ENCODE measurements around the gene KRTAP29-1.
A peak's percentile ranks its signal among the peaks of the same experiment; 100 is the strongest.

KRTAP29-1 gene

GRCh38 chr17:41327411-41328120, 24.9 kb upstream of the KRTAP29-1 start:
- DNase-seq (ENCODE audit: low read depth in 2 of 2): no peak

DNA sequence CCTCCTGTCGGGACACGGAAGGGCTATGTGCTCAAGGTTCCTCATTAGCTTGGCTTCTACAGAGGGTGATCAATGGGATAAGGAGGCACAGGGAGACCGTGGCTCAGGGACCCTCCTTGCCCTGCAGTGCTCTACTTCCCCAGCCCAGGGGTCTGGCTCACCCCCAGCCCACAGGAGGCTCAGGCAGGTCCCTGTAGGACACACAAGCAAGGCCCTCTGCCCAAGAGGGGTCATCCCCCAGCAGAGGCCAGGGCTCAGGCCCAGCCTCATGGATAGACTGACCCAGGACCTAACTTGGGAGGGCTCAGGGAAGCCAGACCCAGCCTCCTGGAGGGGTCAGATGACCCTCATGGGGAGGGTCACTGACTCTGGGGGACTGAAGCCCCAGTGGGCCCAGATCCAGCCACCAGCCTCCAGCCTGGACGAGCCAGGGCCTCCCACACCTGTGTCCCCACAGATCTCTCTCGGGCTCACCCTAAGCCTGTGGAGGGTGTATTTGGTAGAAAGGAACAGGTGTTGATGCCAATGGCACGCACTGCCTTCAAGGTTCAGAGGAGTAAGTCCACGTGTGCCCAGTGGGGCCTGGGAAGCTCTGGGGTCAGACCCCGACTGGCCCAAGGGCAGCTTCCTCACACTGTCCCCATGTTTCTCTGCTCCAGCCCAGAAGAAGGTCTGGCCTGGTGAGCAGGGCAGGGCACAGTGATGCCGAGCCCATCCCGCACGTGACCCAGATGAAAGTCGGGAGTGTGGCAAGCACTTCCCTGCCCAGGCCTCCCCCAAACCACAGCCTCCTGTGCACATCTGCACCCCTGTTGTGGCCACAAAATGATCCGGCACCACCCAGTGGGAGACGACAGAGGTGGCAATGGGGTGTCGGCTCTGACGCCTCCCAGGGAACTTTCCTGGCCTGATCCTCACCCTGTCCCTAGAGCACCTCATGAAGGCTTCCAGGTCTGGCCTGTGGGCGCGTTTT, 23.8 kb upstream of the KRTAP29-1 start:
- no peak for DNase-seq (ENCODE audit: low read depth in 2 of 2)

DNA sequence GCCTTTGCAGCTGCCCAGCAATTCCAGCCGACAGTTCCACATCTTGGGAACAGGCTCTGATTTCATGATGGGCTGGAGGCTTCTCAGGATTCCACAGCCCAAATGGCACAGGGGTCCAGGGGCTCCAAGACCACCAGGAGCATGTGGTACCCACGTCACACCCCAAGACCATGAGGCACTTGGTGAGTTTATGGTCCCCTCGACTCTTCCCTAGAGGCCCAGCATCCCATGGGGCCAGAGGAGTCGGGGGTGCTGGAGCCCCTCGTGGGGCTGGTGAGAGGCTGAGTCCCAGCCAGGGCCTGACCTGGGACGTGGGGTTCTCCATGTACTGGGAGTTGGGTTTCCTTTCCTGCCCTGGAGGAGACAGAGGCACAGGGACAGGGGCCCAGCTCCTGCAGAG, 23.0 kb upstream of the KRTAP29-1 start:
- no peak for DNase-seq (ENCODE audit: low read depth in 2 of 2)

GRCh38 chr17:41325126-41325525, 22.5 kb upstream of the KRTAP29-1 start:
- DNase-seq (ENCODE audit: low read depth in 2 of 2): no peak

DNA sequence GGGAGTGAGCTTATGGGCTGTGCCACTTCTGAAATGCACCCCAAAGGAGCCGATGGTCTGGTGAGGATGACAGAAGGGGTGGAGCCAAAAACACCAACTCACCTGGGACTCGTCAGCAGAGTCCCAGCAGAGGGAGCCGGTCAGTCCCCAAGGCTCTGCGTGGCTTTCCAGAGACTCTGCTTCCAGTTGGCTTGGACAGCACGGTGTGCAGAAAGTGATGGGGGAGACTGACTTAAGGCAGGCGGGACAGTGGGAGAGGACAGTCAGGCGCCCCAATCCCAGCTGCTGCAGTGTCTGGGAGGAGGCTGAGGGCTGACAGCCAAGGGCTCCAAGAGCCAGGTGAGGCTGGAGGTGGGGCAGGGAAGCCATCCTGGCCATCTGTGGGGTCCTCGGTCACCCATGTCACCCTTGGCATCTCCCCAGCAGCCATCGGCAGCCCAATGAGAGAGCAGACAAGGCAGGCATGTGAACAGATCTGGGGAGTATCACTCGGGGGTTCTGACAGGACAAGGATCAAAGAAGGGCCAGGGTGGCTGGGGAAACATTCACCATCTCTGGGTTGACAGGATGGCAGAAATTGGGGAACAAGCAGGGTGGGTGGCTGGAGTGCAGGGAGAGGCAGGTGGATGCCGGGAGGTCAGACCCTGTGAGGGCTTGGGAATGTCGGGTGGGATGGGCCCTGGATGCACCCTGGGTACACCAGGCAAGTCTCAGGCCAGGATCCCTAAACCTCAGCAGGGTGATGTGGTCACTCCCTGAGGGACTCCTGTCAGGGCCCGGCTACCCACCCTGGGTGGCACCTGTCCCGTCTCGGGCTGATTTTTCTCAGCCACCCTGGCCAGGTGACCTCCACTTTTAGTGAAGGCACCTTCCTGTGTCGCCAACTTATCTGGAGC, 21.8 kb upstream of the KRTAP29-1 start:
- no peak for DNase-seq (ENCODE audit: low read depth in 2 of 2)

DNA sequence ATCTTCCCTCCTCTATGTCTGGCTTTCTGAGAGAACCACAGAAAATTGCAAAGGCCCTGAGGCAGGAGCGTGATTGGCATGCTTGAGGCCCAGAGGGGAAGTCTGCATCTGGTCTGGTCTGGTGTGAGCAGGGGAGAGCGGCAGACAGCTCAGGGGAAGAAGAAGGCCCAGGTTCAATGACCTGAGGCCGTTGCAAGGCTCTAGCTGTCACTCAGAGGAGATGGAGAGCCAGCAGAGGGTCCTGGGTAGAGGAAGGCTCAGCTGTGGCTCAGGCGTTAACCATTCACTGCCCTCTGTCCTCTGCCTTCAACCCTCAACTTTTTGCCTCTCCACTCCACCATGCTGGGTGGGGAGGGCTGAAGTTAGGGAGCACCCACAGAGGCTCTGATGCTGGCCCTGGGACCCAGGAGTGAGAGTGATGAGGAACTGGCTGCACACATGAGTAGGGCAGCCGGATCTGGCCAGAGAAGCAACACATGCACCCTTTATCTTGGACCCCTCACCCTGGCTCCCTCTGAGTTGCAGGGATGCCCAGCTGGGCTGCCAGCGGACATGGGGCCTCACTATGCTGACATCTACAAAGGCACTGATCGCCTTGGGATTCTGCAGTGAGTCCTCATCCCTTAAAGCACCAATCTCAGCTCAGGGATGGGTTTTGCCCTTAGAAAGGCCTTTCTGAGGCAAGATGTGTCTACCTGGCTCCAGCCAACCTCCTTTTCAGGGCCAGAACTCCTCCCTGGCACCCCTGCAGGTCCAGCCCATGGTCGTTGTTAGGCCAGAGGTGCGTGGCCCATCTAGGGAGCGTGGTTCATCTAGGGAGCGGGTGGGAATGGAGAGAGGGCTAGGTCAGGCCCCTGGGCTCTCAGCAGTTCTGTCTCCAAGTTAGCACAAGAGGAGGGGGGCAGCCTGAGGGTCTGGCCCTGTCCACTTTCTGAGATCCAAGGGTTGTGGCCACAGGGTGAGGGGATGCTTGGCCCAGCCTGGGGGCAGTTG, 20.5 kb upstream of the KRTAP29-1 start:
- DNase-seq (ENCODE audit: low read depth in 2 of 2): no peak

- peak; percentile 63 to 66 for DNase-seq (ENCODE audit: low read depth in 2 of 2)
Measured at GRCh38 chr17:41322094-41322902, 19.6 kb upstream of the KRTAP29-1 start.

GRCh38 chr17:41318231-41318630, 15.6 kb upstream of the KRTAP29-1 start:
- DNase-seq (ENCODE audit: low read depth in 2 of 2): no peak

DNA sequence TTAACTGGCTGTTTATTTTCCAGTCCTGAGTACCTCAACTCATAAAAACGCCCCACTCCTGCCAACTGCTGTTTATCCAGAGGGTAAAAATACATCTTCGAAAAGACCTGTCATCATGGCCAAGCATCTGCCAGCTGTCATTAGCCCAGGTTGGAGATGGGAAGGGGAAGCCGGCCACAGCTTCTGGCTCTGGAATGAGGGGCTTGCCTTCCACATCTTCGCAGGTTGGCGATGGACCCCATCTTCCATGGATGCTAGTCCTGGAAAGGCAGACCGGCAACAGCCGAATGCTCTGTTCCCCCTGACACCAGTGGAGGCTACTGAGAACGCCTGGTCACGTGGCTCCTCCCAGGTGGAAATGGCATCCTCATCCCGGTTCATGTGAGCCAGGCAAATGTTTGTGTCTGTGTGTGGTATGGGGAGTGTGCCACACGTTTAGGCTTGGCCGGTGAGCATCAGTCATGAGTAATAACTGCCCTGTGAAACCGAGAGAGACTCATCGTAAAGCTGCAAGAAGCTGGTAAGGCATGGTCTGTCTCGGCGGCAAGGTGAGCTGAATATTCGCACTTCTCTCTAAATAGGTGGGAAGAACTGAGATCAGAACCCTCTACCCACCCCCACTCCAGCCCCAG, 13.3 kb upstream of the KRTAP29-1 start:
- no peak for DNase-seq (ENCODE audit: low read depth in 2 of 2)

DNA sequence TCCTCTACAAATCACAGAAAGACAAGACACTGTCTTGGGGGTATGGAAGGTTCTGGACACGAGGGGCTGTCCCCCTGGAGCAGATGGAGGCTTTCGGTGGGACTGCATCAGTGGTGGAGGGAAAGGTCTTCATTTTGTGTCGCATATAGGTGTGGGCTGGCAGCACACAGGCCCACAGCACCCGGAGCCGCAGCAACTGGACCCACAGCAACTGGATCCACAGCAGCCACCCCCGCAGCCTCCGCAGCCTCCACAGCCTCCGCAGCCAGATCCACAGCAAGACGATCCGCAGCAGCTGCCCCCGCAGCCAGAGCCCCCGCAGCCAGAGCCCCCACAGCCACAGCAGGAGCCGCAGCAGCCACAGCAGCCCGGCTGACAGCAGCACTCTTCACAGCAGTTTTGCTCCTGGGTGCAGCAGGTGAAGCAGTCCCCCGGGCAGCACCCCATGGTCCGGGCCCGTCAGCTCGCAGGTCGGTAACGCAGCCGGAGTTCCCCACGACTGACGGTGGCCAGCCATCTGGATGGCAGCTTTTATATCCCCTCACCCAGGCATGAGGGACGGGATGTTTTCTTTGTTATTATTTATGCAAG, 12.6 kb upstream of the KRTAP29-1 start, which contains the start of gene KRTAP17-1:
TSS of gene KRTAP17-1 (minus strand) at position 507 of the 591 bp plus-strand sequence. CDS start at position 447, 60 bp downstream.
- no peak for DNase-seq (ENCODE audit: low read depth in 2 of 2)

GRCh38 chr17:41311111-41311510, 8.5 kb upstream of the KRTAP29-1 start:
- no peak for DNase-seq (ENCODE audit: low read depth in 2 of 2)

- no peak for DNase-seq (ENCODE audit: low read depth in 2 of 2)
Measured at GRCh38 chr17:41308918-41309359, 6.3 kb upstream of the KRTAP29-1 start, which contains the start of gene KRTAP16-1. KRTAP16-1 (minus strand) TSS chr17:41309309; CDS start chr17:41309253, 56 bp downstream.

- DNase-seq (ENCODE audit: low read depth in 2 of 2): no peak
Measured at GRCh38 chr17:41308251-41308917, 5.7 kb upstream of the KRTAP29-1 start.

DNA sequence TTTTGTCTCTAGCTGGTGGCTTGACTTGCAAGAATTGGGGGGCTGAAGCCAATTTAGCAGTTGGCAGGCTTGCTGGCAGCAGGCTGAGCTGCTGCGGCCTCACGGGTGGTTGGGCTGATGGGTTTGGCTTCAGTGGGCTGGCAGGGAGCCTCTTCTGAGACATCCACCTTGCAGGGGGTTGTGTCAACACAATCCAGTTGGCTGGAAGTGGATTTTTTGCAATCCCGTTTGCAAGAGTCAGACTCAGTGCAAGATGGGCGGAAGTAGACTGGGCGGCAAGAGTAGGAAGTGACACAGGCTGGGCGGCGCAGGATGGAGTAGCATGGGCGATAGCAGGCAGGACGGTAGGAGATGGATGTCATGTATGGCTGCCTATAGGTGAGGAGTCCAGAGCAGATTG, 5.0 kb upstream of the KRTAP29-1 start:
- no peak for DNase-seq (ENCODE audit: low read depth in 2 of 2)

DNA sequence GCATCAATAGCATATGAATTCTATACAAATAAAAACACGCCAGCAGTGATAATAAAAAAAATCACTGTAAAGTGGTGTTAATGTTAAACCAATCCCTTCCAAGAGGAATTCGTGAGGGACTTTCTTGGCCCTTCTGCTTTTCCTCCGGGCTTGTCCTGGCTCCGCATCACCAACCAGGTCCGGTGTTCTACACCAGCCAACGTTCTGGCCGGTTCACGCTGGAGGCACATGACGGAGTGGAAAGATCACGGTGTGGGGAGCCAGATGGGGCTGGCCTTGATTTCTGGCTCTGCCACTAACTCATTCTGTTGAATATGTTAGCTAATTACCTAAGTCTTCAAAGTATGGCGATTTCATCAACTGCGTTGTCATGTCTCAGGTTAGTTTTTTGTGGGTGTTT, 1.4 kb upstream of the KRTAP29-1 start:
- DNase-seq (ENCODE audit: low read depth in 2 of 2): no peak

DNA sequence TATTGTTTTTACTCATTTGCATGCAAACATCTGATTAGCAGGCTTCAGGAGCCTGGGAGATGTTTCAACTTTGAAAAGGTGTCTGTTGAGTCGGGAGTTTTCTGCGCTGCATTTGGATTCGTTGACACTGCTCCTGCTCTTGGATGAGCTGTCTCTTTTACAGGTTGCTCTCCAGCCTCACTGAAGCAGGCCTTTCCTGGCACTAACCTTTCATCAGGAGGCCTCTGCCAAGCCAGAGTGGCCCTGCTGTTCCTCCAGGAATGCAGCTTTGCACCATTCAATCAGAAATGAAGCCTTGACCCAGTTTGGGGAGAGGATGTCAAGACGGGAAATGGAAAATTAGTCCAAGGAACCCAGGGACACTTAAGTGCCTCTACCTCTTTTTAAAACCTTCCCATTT, 330 bp upstream of the KRTAP29-1 start:
- DNase-seq (ENCODE audit: low read depth in 2 of 2): no peak

- DNase-seq (ENCODE audit: low read depth in 2 of 2): no peak
Measured at GRCh38 chr17:41301204-41301790, 1.4 kb downstream of the KRTAP29-1 start.

Measured in fibroblast of skin of left quadriceps (primary cell).